SJSA1 (cell line): Measurements from ENCODE around the gene SET. TPM values are rescaled to one million over a fixed set of nuclear protein-coding genes. Genes with fewer than 3 reads are reported as not detected.
"Not testable (repeated sequence)": the region's sequence is repeated elsewhere in the genome, so short reads cannot be mapped to it uniquely, and the experiment has no call there.

Source experiments
- DNase-seq, 2 experiments: peaks; one replicate each; pipeline ENCODE4 v3.0.0-alpha.2; 2015 to 2020; ENCODE audit warnings: low spot score in 2 of 2, low read depth in 1 of 2
- H3K27ac ChIP-seq: fragments of 250-450 bp; sonication (Bioruptor Pico); 2 replicates; pipeline ENCODE4 v1.5.1; 2020; ENCODE audit warnings: mild to moderate bottlenecking, moderate library complexity
- H3K27me3 ChIP-seq: fragments of 250-450 bp; sonication (Bioruptor Pico); replicated peaks from 2 replicates; pipeline ENCODE4 v1.5.1; 2020; ENCODE audit warnings: mild to moderate bottlenecking, moderate library complexity
- H3K36me3 ChIP-seq: fragments of 250-450 bp; sonication (Bioruptor Pico); 2 replicates; pipeline ENCODE4 v1.5.1; 2020; ENCODE audit warnings: mild to moderate bottlenecking
- H3K4me1 ChIP-seq: fragments of 250-450 bp; sonication (Bioruptor Pico); replicated peaks from 2 replicates; pipeline ENCODE4 v1.6.1; 2021; ENCODE audit warnings: mild to moderate bottlenecking
- H3K4me3 ChIP-seq: fragments of 250-450 bp; sonication (Bioruptor Pico); 2 replicates; pipeline ENCODE4 v1.5.1; 2020; ENCODE audit warnings: mild to moderate bottlenecking
- H3K9me3 ChIP-seq: fragments of 250-450 bp; sonication (Bioruptor Pico); replicated peaks from 2 replicates; pipeline ENCODE4 v1.5.1; 2020; ENCODE audit warnings: mild to moderate bottlenecking
- total RNA-seq: library from RNA; depleted of rRNA; stranded (reverse); fragments of >200 nt; shearing (Covaris generic); gene quantifications from 2 replicates; pipeline ENCODE4 v1.2.3, GENCODE V29; 2014

The SET gene
- total RNA-seq, 1 experiment from 2014 or later: 538 TPM

GRCh38 chr9:128696923-128697707, 8.1 kb downstream of the SET start:
- Histone ChIP-seq H3K27me3 (no peaks in the 10 kb centered on the region), H3K36me3 (peaks cover 51% of the 10 kb centered on the region), H3K4me1 (peaks cover 13% of the 10 kb centered on the region), H3K4me3 (no peak overlapping the region), H3K9me3 (no peaks in the 10 kb centered on the region), H3K27ac (no peak overlapping the region)
- DNase-seq: no peak

GRCh38 chr9:128699096-128699795, 10.2 kb downstream of the SET start:
- peaks cover 23% of the 10 kb centered on the region for H3K4me1 ChIP-seq
- H3K4me3 ChIP-seq, H3K9me3 ChIP-seq, DNase-seq, H3K27me3 ChIP-seq, H3K27ac ChIP-seq: not testable (repeated sequence)
- peaks cover 37% of the 10 kb centered on the region for H3K36me3 ChIP-seq

GRCh38 chr9:128701227-128701854, 12.3 kb downstream of the SET start:
- no peaks in the 10 kb centered on the region for H3K9me3 ChIP-seq

GRCh38 chr9:128702445-128702948, 13.5 kb downstream of the SET start, which contains the start of gene PKN3:
Gene PKN3, plus strand, starts transcription at chr9:128702503. Its CDS starts 413 bp downstream, at chr9:128702916.
- Histone ChIP-seq H3K36me3 (peaks cover 32% of the 10 kb centered on the region), H3K27me3 (no peaks in the 10 kb centered on the region), H3K9me3 (no peaks in the 10 kb centered on the region), H3K4me1 (peaks cover 21% of the 10 kb centered on the region), H3K4me3 (peak within 1 kb of the TSS; percentile 73), H3K27ac (peak within 1 kb of the TSS; percentile 75)
- DNase-seq: peak; percentile 89 to 91

More at GRCh38 chr9:128701227-128701854, 12.3 kb downstream of the SET start:
- no peak overlapping the region for H3K27ac ChIP-seq
- H3K27me3 ChIP-seq: no peaks in the 10 kb centered on the region
- H3K36me3 ChIP-seq: peaks cover 35% of the 10 kb centered on the region
- no peak overlapping the region for H3K4me3 ChIP-seq
- DNase-seq: no peak
- H3K4me1 ChIP-seq: peaks cover 23% of the 10 kb centered on the region

GRCh38 chr9:128702949-128703615, 14.1 kb downstream of the SET start:
- DNase-seq: peak; percentile 41 to 59

GRCh38 chr9:128703616-128704355, 14.8 kb downstream of the SET start:
- 0 out of 2 replicates have a peak overlapping the region, but pooled peaks have one; percentile 75 for H3K27ac ChIP-seq
- peaks cover 29% of the 10 kb centered on the region for H3K36me3 ChIP-seq
- H3K27me3 ChIP-seq: no peaks in the 10 kb centered on the region
- peaks cover 12% of the 10 kb centered on the region for H3K4me1 ChIP-seq
- H3K4me3 ChIP-seq: peak overlapping the region; percentile 73
- no peaks in the 10 kb centered on the region for H3K9me3 ChIP-seq
- DNase-seq: no peak

More at GRCh38 chr9:128702949-128703615, 14.1 kb downstream of the SET start:
- Histone ChIP-seq H3K36me3 (peaks cover 29% of the 10 kb centered on the region), H3K27me3 (no peaks in the 10 kb centered on the region), H3K4me3 (peak overlapping the region; percentile 73), H3K9me3 (no peaks in the 10 kb centered on the region), H3K4me1 (peaks cover 15% of the 10 kb centered on the region), H3K27ac (peak overlapping the region; percentile 75)

GRCh38 chr9:128704356-128704670, 15.3 kb downstream of the SET start:
- no peaks in the 10 kb centered on the region for H3K27me3 ChIP-seq
- H3K36me3 ChIP-seq: peaks cover 29% of the 10 kb centered on the region
- H3K27ac ChIP-seq: no peak overlapping the region
- H3K4me1 ChIP-seq: peaks cover 12% of the 10 kb centered on the region
- DNase-seq: no peak
- no peak overlapping the region for H3K4me3 ChIP-seq
- no peaks in the 10 kb centered on the region for H3K9me3 ChIP-seq

- Histone ChIP-seq H3K27me3 (no peaks in the 10 kb centered on the region), H3K27ac (no peak overlapping the region), H3K4me1 (peaks cover 12% of the 10 kb centered on the region), H3K9me3 (no peaks in the 10 kb centered on the region), H3K4me3 (no peak overlapping the region), H3K36me3 (peaks cover 29% of the 10 kb centered on the region)
- no peak for DNase-seq
Observed at GRCh38 chr9:128705051-128705965, 16.3 kb downstream of the SET start.

GRCh38 chr9:128706045-128706444, 17.0 kb downstream of the SET start:
- Histone ChIP-seq H3K27ac (no peak overlapping the region), H3K27me3 (no peaks in the 10 kb centered on the region), H3K36me3 (peaks cover 29% of the 10 kb centered on the region), H3K4me1 (peaks cover 12% of the 10 kb centered on the region), H3K9me3 (no peaks in the 10 kb centered on the region), H3K4me3 (no peak overlapping the region)
- DNase-seq: no peak

GRCh38 chr9:128706671-128707381, 17.8 kb downstream of the SET start:
- no peaks in the 10 kb centered on the region for H3K27me3 ChIP-seq
- H3K9me3 ChIP-seq: no peaks in the 10 kb centered on the region
- no peak for DNase-seq
- no peak overlapping the region for H3K27ac ChIP-seq
- H3K4me1 ChIP-seq: peaks cover 12% of the 10 kb centered on the region
- H3K4me3 ChIP-seq: no peak overlapping the region
- H3K36me3 ChIP-seq: peaks cover 29% of the 10 kb centered on the region

GRCh38 chr9:128707446-128707845, 18.4 kb downstream of the SET start:
- no peak for DNase-seq
- no peak overlapping the region for H3K4me3 ChIP-seq
- peaks cover 29% of the 10 kb centered on the region for H3K36me3 ChIP-seq
- no peaks in the 10 kb centered on the region for H3K27me3 ChIP-seq
- H3K9me3 ChIP-seq: no peaks in the 10 kb centered on the region
- peaks cover 8% of the 10 kb centered on the region for H3K4me1 ChIP-seq
- no peak overlapping the region for H3K27ac ChIP-seq
